Endodermal cell (in vitro differentiated cells): ENCODE measurements around the gene RASGRF2. TPM values are rescaled to one million over a fixed set of nuclear protein-coding genes. Genes with fewer than 3 reads are reported as not detected.

Experiments
- DNase-seq: peaks from one replicate; pipeline ENCODE4 v3.0.0-alpha.2; 2017
- H3K27ac ChIP-seq: 2 replicates; pipeline ENCODE4 v1.5.1; 2013; ENCODE audit warnings: mild to moderate bottlenecking, low read depth, low read length, moderate library complexity
- H3K27me3 ChIP-seq: 2 replicates; pipeline ENCODE4 v1.6.1; 2013; ENCODE audit warnings: mild to moderate bottlenecking, low read length, moderate library complexity; ENCODE audit not compliant: insufficient read depth, control insufficient read depth, poor library complexity, severe bottlenecking
- H3K36me3 ChIP-seq: 2 replicates; pipeline ENCODE4 v1.7.0; 2013; ENCODE audit warnings: mild to moderate bottlenecking, low read length, moderate library complexity; ENCODE audit not compliant: control insufficient read depth, insufficient read depth
- H3K4me1 ChIP-seq: one replicate; pipeline ENCODE4 v1.7.0; 2013; ENCODE audit warnings: low read length; ENCODE audit not compliant: control insufficient read depth, insufficient read depth
- H3K4me3 ChIP-seq: 2 replicates; pipeline ENCODE4 v1.5.1; 2013; ENCODE audit warnings: mild to moderate bottlenecking, low read length, moderate library complexity
- H3K9ac ChIP-seq: 2 replicates; pipeline ENCODE4 v1.6.1; 2013; ENCODE audit warnings: mild to moderate bottlenecking, low read length, moderate library complexity; ENCODE audit not compliant: poor library complexity, severe bottlenecking; ENCODE audit errors: extremely low read depth
- H3K9me3 ChIP-seq: 2 replicates; pipeline ENCODE4 v1.6.1; 2013; ENCODE audit warnings: mild to moderate bottlenecking, low read length, moderate library complexity; ENCODE audit not compliant: control insufficient read depth
- H3K27ac Mint-ChIP-seq: 2 replicates; pipeline ENCODE4 v1.8.0; 2020; ENCODE audit warnings: mixed read lengths
- H3K27me3 Mint-ChIP-seq: 2 replicates; pipeline ENCODE4 v1.8.0; 2021; ENCODE audit warnings: mild to moderate bottlenecking, mixed read lengths; ENCODE audit not compliant: insufficient read depth
- H3K36me3 Mint-ChIP-seq: 2 replicates; pipeline ENCODE4 v1.8.0; 2020; ENCODE audit warnings: low read depth, mixed read lengths
- H3K4me1 Mint-ChIP-seq: 2 replicates; pipeline ENCODE4 v1.8.0; 2020; ENCODE audit warnings: mixed read lengths
- H3K4me3 Mint-ChIP-seq: 2 replicates; pipeline ENCODE4 v1.8.0; 2020; ENCODE audit warnings: mild to moderate bottlenecking, moderate library complexity, mixed read lengths
- H3K9me3 Mint-ChIP-seq: 2 replicates; pipeline ENCODE4 v1.8.0; 2020; ENCODE audit warnings: mild to moderate bottlenecking, mixed read lengths
- CTCF ChIP-seq: fragments of 200-600 bp; sonication (generic); conservative IDR thresholded peaks from 2 replicates; pipeline ENCODE4 v1.5.0; 2021; ENCODE audit warnings: antibody characterized with exemption, mild to moderate bottlenecking
- WGBS, 2 experiments: methylation state at CpG; one replicate each; pipeline versions ENCODE4 v1.1.5 to v1.1.7; 2013; ENCODE audit warnings: missing lambda C conversion rate in 2 of 2, mixed read lengths in 1 of 2; ENCODE audit not compliant: insufficient coverage in 1 of 2, insufficient read length in 1 of 2; 5-methylcytosine and 5-hydroxymethylcytosine counted together
- total RNA-seq, 2 donors: library from RNA; stranded (reverse); fragmentation: NEBNext Ultra II Directional in 1 of 2; extraction: Animal tissue kit (Norgen Biotek cat#: 25700) in 1 of 2; gene quantifications; 2 replicates in 1 of 2; 3 replicates in 1 of 2; pipeline ENCODE4 v1.2.1, GENCODE V29; 2021

Gene RASGRF2
- total RNA-seq, 2 donors from 2014 or later = 0.64 to 14.4 TPM

GRCh38 chr5:81238460-81238859 lies 278.3 kb downstream of the RASGRF2 start:
- H3K4me1 Mint-ChIP-seq = peaks cover 26% of the 10 kb centered on the region
- H3K9ac ChIP-seq = no peak overlapping the region
- no peak for DNase-seq
- H3K36me3 ChIP-seq = peaks cover 4% of the 10 kb centered on the region
- H3K4me3 Mint-ChIP-seq = no peak overlapping the region
- peaks cover 9% of the 10 kb centered on the region for H3K36me3 Mint-ChIP-seq
- H3K4me3 ChIP-seq = no peak overlapping the region
- H3K27me3 ChIP-seq = no peaks in the 10 kb centered on the region
- no peaks in the 10 kb centered on the region for H3K9me3 ChIP-seq
- H3K4me1 ChIP-seq = peaks cover 5% of the 10 kb centered on the region
- no peak overlapping the region for H3K27ac Mint-ChIP-seq
- no peak for TF ChIP-seq CTCF
- 94 to 100% methylated on average over 3 to 4 of the region's 4 CpGs for WGBS, 2 experiments
- no peaks in the 10 kb centered on the region for H3K9me3 Mint-ChIP-seq
- no peak overlapping the region for H3K27ac ChIP-seq
- no peaks in the 10 kb centered on the region for H3K27me3 Mint-ChIP-seq

GRCh38 chr5:81239613-81240012 lies 279.4 kb downstream of the RASGRF2 start:
- 93 to 100% methylated on average over 1 to 5 of the region's 5 CpGs for WGBS, 2 experiments
- Histone ChIP-seq H3K27ac (no peak overlapping the region), H3K9ac (no peak overlapping the region), H3K4me3 (no peak overlapping the region), H3K4me1 (peaks cover 5% of the 10 kb centered on the region), H3K27me3 (no peaks in the 10 kb centered on the region), H3K9me3 (no peaks in the 10 kb centered on the region), H3K36me3 (peaks cover 4% of the 10 kb centered on the region)
- H3K4me3 Mint-ChIP-seq = no peak overlapping the region
- no peaks in the 10 kb centered on the region for H3K9me3 Mint-ChIP-seq
- peaks cover 9% of the 10 kb centered on the region for H3K36me3 Mint-ChIP-seq
- H3K27me3 Mint-ChIP-seq = no peaks in the 10 kb centered on the region
- no peak overlapping the region for H3K27ac Mint-ChIP-seq
- peaks cover 21% of the 10 kb centered on the region for H3K4me1 Mint-ChIP-seq
- DNase-seq = no peak
- no peak for TF ChIP-seq CTCF

- H3K27me3 ChIP-seq = no peaks in the 10 kb centered on the region
- no peak overlapping the region for H3K27ac ChIP-seq
- Mint-ChIP-seq H3K9me3 (no peaks in the 10 kb centered on the region), H3K4me3 (no peak overlapping the region), H3K36me3 (peaks cover 9% of the 10 kb centered on the region), H3K4me1 (peaks cover 32% of the 10 kb centered on the region), H3K27me3 (no peaks in the 10 kb centered on the region), H3K27ac (no peak overlapping the region)
- no peak for TF ChIP-seq CTCF
- no peak for DNase-seq
- H3K4me3 ChIP-seq = no peak overlapping the region
- peaks cover 17% of the 10 kb centered on the region for H3K4me1 ChIP-seq
- peaks cover 4% of the 10 kb centered on the region for H3K36me3 ChIP-seq
- WGBS, 2 experiments = 78 to 89% methylated on average over 3 to 5 of the region's 5 CpGs
- no peak overlapping the region for H3K9ac ChIP-seq
- no peaks in the 10 kb centered on the region for H3K9me3 ChIP-seq
Observed at GRCh38 chr5:81241001-81241400, 280.8 kb downstream of the RASGRF2 start.
